ENCODE measurements around the gene E2F1.
A peak's percentile ranks its signal among the peaks of the same experiment; 100 is the strongest.
"Not testable (repeated sequence)": the region's sequence is repeated elsewhere in the genome, so short reads cannot be mapped to it uniquely, and the experiment has no call there.

The E2F1 gene

DNA sequence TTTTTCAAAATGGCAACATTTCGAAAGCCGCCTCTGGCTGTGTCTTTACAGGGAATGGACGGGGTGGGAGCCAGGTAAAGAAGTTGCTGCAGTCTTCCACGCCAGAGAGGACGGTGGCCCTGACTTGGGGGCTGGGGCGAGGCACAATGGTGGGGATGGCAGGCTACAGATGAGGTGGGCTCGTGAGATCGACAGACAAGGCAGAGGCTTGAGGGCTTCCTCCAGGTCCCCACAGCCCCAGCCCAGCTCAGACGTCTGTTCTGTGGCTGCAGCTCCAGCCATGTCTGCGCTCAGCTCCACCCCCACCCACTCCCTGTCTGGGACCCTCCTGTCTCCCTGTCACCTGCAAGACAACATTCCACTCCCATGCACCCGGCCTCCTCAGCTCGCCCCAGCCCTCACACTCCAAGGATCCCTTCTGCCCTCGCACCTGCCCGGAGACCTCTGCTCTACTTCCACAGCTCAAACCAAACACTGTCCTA lies 31.5 kb downstream of the E2F1 start:
- H3K27me3 ChIP-seq (ENCODE audit: control insufficient read depth, insufficient read depth, low read length) = no peaks in the 10 kb centered on the region
- no peak overlapping the region for H3K9ac ChIP-seq (ENCODE audit: low read length)
- no peak overlapping the region for H3K4me3 ChIP-seq (ENCODE audit: low read length)
- peaks cover 7% of the 10 kb centered on the region for H3K4me1 ChIP-seq (ENCODE audit: control insufficient read depth, insufficient read depth, low read length)
- peaks cover 11% of the 10 kb centered on the region for H3K36me3 ChIP-seq (ENCODE audit: control insufficient read depth, insufficient read depth, low read length)
- no peak overlapping the region for H3K27ac ChIP-seq (ENCODE audit: low read depth, low read length)

DNA sequence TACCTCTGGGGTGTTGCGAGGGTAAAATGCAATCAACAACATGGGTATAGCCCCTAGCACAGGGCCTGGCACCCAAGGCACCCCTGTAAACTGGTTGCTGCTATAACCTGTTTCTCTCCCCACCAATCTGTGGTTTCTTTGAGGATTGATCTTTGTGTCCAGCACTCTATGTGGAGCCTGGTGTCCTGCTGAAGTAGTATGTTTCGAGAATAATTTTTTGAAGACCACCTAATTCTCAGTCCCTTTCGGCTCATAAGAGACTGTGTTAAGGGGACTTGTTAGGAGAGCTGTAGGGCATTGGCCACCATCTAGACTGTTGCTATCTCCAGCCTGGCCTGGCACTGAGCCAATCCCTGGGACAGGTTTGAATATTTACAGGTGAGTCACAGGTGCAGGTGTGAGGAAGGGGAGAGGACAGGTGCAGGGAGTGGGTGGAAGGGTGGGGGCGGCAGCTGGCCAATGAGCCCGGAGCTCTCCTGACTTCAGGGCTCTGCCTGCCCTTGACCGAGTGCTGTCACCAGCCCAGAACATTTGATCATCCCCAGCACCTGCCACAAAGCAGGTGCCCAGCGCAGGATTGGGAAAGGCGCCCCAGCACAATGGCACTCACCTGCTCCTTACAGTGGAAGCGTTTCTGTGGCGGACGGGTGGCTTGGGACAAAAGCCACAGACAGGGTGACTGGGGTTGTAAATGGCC lies 32.1 kb downstream of the E2F1 start:
- Histone ChIP-seq H3K27ac (ENCODE audit: low read depth, low read length) (no peak overlapping the region), H3K4me3 (ENCODE audit: low read length) (peak overlapping the region; percentile 49), H3K27me3 (ENCODE audit: control insufficient read depth, insufficient read depth, low read length) (no peaks in the 10 kb centered on the region), H3K36me3 (ENCODE audit: control insufficient read depth, insufficient read depth, low read length) (peaks cover 9% of the 10 kb centered on the region), H3K4me1 (ENCODE audit: control insufficient read depth, insufficient read depth, low read length) (peaks cover 10% of the 10 kb centered on the region), H3K9ac (ENCODE audit: low read length) (no peak overlapping the region)

DNA sequence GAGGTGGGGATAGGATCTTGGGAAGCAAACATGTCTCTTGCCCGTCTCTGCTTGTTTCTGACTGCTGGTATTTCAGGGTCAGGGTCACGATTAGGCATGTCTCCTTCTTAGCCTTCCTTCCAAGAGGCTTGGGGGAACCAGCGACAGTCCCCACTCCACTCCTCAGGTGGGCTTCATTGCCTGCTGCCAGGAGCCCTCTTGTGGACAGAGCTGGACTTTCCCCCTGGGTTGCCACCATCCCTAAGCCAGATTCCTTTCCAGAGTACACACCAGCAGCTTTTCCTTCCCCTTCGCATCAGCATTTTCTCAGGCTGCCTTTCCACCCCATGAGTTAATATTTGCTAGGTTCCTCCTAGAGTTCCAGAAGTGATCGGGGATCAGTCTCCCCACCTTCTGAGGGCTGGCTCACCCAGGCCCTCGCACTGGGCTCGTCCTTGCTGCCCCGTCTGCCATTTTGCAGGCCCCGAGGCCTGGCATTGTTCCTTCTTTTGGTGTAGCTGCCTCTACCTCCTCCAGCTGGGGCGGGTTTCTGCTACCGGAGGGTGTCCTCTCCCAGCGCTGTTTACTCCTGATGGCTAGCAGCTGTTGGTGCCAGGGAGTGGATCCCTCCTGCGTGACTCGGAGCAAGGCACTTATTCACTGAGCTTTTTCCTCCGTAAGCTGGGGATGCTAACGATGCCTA lies 32.8 kb downstream of the E2F1 start:
- Histone ChIP-seq H3K36me3 (ENCODE audit: control insufficient read depth, insufficient read depth, low read length) (peaks cover 6% of the 10 kb centered on the region), H3K27me3 (ENCODE audit: control insufficient read depth, insufficient read depth, low read length) (no peaks in the 10 kb centered on the region), H3K4me1 (ENCODE audit: control insufficient read depth, insufficient read depth, low read length) (peaks cover 14% of the 10 kb centered on the region), H3K4me3 (ENCODE audit: low read length) (peak overlapping the region; percentile 49), H3K9ac (ENCODE audit: low read length) (no peak overlapping the region), H3K27ac (ENCODE audit: low read depth, low read length) (no peak overlapping the region)

DNA sequence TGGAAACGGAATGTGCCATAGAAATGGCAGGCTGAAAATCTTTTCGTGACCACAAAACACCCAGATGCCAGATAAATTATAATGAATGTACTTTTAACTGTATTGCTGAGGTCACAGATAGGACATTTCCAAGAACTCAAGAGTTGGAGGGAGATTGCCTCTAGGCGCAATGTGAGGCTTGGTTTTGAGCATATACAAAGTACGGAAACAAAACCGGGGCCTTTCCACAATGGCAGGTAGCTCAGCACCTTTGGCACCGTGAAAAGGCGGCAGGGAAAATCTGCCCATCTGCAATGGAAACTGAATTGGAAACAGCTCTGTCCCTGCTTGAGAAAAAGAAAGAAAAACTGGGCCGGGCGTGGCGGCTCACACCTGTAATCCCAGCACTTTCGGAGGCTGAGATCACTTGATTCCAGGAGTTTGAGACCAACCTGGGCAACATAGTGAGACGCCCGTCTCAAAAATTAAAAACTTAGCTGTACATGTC lies 34.6 kb downstream of the E2F1 start:
- Histone ChIP-seq H3K4me1 (ENCODE audit: control insufficient read depth, insufficient read depth, low read length) (peaks cover 21% of the 10 kb centered on the region), H3K27ac (ENCODE audit: low read depth, low read length) (no peak overlapping the region), H3K9ac (ENCODE audit: low read length) (no peak overlapping the region)

DNA sequence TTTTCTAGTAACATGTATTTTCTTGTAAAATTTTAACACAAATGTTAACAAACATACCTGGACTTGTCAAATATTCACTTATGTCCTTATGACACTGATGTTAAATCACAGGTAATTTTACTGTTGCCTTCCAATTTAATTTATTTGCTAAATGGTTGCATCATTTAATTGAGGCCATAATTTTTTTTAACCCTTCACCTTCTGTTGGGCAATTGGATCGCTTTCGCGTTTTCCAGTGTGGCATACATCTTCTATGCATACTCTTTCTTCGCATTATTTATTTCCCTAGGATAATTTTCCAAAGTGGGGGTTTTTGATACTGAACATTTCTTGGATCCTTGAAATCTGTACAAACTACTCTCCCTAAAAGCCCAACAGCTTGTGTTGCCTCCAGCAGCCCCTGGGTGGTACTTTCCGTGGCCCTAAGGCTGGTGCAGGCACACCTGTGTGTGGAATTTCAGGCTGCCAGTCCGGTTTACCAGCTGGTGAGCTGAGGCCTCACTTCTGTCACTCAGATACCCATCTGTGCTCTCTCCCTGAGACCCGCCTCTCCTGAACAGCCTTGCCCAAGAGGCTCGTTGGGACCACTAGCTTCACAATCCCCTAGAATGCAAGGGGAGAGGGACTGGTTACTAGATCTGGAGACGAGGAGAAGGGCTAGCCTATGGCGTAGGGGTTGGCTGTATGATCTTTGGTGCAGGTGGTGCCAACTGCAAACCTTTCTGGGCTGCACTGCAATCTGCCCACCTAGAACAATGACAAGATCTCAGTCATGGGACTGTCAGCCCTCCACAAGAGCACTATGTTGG lies 35.2 kb downstream of the E2F1 start:
- no peak overlapping the region for H3K27ac ChIP-seq (ENCODE audit: low read depth, low read length)
- no peak overlapping the region for H3K9ac ChIP-seq (ENCODE audit: low read length)
- H3K27me3 ChIP-seq (ENCODE audit: control insufficient read depth, insufficient read depth, low read length) = no peaks in the 10 kb centered on the region
- H3K4me1 ChIP-seq (ENCODE audit: control insufficient read depth, insufficient read depth, low read length) = peaks cover 21% of the 10 kb centered on the region
- H3K4me3 ChIP-seq (ENCODE audit: low read length) = no peak overlapping the region
- H3K36me3 ChIP-seq (ENCODE audit: control insufficient read depth, insufficient read depth, low read length) = no peaks in the 10 kb centered on the region

More for the DNA sequence above, 34.6 kb downstream of the E2F1 start:
- Histone ChIP-seq H3K4me3 (ENCODE audit: low read length) (no peak overlapping the region), H3K27me3 (ENCODE audit: control insufficient read depth, insufficient read depth, low read length) (no peaks in the 10 kb centered on the region), H3K36me3 (ENCODE audit: control insufficient read depth, insufficient read depth, low read length) (no peaks in the 10 kb centered on the region)

DNA sequence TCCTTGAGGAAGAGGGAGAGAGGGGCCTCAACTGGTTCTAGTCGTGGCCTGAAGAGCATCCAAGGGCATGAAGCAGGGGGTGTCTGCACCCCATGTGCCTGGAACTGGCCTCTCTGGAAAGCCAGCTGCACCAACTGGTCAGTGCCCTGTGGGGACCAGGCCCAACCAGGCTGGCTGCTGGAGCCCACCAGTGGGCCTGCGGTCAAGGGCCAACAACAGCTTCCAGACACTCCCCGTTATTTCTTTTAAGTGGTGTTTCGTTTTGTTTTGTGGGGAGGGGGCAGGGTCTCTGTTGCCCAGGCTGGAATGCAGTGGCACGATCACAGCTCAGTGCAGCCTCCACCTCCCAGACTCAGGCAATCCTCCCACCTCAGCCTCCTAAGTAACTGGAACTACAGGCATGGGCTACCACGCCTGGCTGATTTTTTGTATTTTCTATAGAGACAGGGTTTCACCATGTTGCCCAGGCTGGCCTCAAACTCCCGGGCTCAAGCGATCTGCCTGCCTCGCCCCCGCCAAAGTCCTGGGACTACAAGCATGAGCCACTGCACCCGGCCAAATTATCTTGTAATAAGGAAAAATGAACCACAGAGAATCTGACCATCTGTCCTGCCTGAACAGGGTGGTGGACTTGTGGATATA lies 36.0 kb downstream of the E2F1 start:
- no peak overlapping the region for H3K27ac ChIP-seq (ENCODE audit: low read depth, low read length)
- H3K27me3 ChIP-seq (ENCODE audit: control insufficient read depth, insufficient read depth, low read length) = no peaks in the 10 kb centered on the region
- H3K4me3 ChIP-seq (ENCODE audit: low read length) = no peak overlapping the region
- no peaks in the 10 kb centered on the region for H3K36me3 ChIP-seq (ENCODE audit: control insufficient read depth, insufficient read depth, low read length)
- H3K4me1 ChIP-seq (ENCODE audit: control insufficient read depth, insufficient read depth, low read length) = peaks cover 21% of the 10 kb centered on the region
- H3K9ac ChIP-seq (ENCODE audit: low read length) = no peak overlapping the region

DNA sequence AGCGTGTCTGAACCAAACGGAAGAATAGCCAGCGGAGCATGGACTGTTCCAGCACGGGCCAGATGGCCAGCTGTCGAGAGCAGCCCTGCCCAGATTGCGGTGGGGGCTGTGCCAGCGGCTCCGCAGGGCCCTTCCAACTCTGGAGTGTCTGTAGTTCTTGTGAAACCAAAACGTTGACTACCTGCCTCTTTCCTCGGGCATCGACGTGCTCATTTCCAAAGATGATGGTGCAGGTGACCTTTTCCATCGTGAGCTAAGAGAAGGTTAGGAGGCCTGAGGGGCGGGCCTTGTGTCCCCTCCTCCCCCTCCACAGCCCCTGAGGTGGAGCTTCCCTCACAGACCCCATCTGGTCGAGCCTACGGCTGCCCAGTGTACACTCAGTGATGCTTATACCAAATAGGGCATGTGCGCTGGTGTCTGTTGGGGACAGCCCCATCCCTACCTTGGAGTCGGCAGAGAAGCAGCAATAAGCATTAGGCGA lies 36.9 kb downstream of the E2F1 start:
- Histone ChIP-seq H3K27ac (ENCODE audit: low read depth, low read length) (no peak overlapping the region), H3K4me1 (ENCODE audit: control insufficient read depth, insufficient read depth, low read length) (peaks cover 21% of the 10 kb centered on the region), H3K9ac (ENCODE audit: low read length) (no peak overlapping the region), H3K27me3 (ENCODE audit: control insufficient read depth, insufficient read depth, low read length) (no peaks in the 10 kb centered on the region), H3K36me3 (ENCODE audit: control insufficient read depth, insufficient read depth, low read length) (peaks cover 6% of the 10 kb centered on the region), H3K4me3 (ENCODE audit: low read length) (no peak overlapping the region)

DNA sequence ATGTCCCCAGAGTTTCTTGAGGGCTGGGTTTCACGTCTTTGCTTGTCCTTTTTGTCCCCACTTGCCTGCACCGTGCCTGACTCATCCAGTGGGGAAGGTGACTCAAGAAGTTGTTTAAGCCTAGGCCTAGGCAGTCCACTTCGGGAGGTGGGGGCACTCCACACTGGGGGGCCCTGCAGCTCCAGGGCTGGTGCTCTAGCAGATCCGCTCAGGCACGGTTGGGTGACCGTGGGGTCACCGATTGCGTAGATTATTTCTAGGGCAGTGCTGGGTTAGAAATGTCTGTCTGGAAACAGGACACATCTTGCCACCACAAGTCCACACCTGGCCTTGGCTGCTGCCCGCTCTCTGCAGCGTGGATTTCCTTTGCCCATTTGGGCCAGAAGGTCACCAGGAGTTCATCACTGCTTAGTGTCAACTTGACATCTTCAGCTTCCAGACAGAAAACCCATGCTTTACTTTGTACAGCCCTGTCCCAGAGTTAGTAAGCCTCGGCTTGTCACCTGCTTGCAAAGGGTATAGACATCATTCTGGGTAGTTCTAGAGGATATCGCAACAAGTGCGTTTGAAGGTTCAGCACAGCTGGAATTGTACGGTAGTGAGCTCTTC lies 37.7 kb downstream of the E2F1 start:
- H3K9ac ChIP-seq (ENCODE audit: low read length) = no peak overlapping the region
- no peak overlapping the region for H3K27ac ChIP-seq (ENCODE audit: low read depth, low read length)
- H3K36me3 ChIP-seq (ENCODE audit: control insufficient read depth, insufficient read depth, low read length) = peaks cover 8% of the 10 kb centered on the region
- H3K27me3 ChIP-seq (ENCODE audit: control insufficient read depth, insufficient read depth, low read length) = no peaks in the 10 kb centered on the region
- H3K4me3 ChIP-seq (ENCODE audit: low read length) = no peak overlapping the region
- H3K4me1 ChIP-seq (ENCODE audit: control insufficient read depth, insufficient read depth, low read length) = peaks cover 18% of the 10 kb centered on the region

DNA sequence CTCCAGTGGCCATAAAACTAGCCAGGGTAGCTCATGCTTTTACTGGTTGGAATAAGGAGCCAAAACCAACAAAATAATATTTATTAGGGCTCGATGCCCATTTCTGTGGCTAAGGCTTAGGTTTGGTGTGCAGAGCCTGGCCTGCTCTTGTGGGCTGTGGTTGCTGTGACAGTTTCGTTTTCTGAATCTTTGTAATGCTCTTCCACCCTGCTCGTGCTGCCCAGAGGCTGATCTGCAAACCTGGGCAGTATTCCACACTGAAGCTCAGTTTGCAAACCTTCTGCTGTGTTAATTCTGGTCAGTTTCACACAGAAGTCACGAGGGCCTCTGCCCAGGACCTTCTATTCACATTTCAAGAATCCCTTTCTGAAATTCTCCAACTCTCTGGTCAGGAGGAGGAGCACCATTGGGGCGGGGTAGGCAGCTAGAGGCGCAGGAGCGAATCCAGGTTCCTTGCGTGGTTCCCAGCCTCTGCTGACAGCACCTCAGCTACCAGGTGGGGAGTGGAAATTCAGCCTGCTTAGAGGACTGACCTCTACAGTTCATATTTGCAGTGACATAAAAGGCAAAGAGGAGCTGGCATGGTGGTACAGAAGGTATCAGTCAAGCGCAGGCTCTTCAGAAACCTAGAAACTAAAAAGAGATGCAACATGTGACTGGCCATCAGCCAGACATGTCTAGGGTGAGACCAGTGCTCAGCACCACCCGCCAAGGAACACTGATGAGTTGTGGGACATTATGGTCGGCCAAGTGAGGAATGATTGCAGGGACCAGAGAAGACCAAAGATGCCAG lies 38.4 kb downstream of the E2F1 start:
- Histone ChIP-seq H3K27ac (ENCODE audit: low read depth, low read length) (peak overlapping the region; percentile 20), H3K27me3 (ENCODE audit: control insufficient read depth, insufficient read depth, low read length) (no peaks in the 10 kb centered on the region), H3K4me3 (ENCODE audit: low read length) (no peak overlapping the region), H3K36me3 (ENCODE audit: control insufficient read depth, insufficient read depth, low read length) (peaks cover 8% of the 10 kb centered on the region), H3K4me1 (ENCODE audit: control insufficient read depth, insufficient read depth, low read length) (peaks cover 13% of the 10 kb centered on the region), H3K9ac (ENCODE audit: low read length) (no peak overlapping the region)

DNA sequence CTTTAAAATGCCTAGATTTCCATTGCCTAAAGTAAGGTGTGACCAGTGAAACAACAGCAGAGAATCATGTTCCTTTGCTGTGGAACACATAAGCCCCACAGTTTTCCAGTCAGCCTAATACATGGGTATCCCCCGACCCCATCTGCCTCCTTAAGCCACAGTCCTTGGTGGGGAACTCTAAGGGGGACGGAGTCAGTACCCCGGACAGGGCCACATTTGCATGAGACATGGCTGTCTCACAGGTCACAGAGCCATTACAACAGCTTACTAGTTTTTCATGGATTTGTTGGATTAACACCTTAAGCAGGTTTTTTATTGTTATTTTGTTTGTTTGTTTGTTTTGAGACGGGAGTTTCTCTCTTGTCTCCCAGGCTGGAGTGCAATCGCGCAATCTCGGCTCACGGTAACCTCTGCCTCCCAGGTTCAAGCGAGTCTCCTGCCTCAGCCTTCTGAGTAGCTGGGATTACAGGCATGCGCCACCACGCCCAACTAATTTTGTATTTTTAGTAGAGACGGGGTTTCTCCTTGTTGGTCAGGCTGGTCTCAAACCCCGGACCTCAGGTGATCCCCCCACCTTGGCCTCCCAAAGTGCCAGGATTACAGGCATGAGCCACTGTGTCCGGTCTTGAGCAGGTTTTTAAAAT lies 39.1 kb downstream of the E2F1 start:
- H3K9ac ChIP-seq (ENCODE audit: low read length); H3K4me3 ChIP-seq (ENCODE audit: low read length); H3K36me3 ChIP-seq (ENCODE audit: control insufficient read depth, insufficient read depth, low read length); H3K27ac ChIP-seq (ENCODE audit: low read depth, low read length); H3K27me3 ChIP-seq (ENCODE audit: control insufficient read depth, insufficient read depth, low read length): not testable (repeated sequence)
- H3K4me1 ChIP-seq (ENCODE audit: control insufficient read depth, insufficient read depth, low read length) = peaks cover 13% of the 10 kb centered on the region

DNA sequence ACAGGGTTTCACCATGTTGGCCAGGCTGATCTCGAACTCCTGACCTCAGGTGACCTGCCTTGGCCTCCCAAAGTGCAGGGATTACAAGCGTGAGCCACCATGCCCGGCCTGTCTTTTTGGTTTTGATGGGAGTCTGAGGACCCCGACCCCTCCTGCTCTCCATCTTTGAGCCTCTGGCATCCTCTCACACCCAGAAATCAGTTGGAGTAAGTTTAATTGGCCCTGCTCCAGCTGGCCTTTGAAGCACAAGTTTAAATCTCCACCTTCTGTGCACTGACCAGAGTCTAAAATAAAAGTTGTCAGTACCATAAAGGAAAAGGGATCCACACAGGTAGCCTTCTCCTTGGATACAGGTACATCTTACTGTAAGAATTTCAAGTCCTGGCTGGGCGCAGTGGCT lies 40.0 kb downstream of the E2F1 start:
- Histone ChIP-seq H3K27me3 (ENCODE audit: control insufficient read depth, insufficient read depth, low read length) (no peaks in the 10 kb centered on the region), H3K4me1 (ENCODE audit: control insufficient read depth, insufficient read depth, low read length) (peaks cover 13% of the 10 kb centered on the region), H3K27ac (ENCODE audit: low read depth, low read length) (no peak overlapping the region), H3K9ac (ENCODE audit: low read length) (no peak overlapping the region), H3K36me3 (ENCODE audit: control insufficient read depth, insufficient read depth, low read length) (peaks cover 10% of the 10 kb centered on the region), H3K4me3 (ENCODE audit: low read length) (no peak overlapping the region)
